Stimulated activated CD4-positive, alpha-beta T cell treated with anti-CD3 and anti-CD28 coated beads, TNF-alpha, amount 100 ng/mL, for 1 hour (primary cell): ENCODE data around the gene SMG6.

ENCODE experiments used
- DNase-seq, 3 donors: peaks; one replicate each; pipeline ENCODE4 v3.0.0-alpha.2; 2020; ENCODE audit warnings: low read depth in 3 of 3, low spot score in 1 of 3

Gene SMG6

DNA sequence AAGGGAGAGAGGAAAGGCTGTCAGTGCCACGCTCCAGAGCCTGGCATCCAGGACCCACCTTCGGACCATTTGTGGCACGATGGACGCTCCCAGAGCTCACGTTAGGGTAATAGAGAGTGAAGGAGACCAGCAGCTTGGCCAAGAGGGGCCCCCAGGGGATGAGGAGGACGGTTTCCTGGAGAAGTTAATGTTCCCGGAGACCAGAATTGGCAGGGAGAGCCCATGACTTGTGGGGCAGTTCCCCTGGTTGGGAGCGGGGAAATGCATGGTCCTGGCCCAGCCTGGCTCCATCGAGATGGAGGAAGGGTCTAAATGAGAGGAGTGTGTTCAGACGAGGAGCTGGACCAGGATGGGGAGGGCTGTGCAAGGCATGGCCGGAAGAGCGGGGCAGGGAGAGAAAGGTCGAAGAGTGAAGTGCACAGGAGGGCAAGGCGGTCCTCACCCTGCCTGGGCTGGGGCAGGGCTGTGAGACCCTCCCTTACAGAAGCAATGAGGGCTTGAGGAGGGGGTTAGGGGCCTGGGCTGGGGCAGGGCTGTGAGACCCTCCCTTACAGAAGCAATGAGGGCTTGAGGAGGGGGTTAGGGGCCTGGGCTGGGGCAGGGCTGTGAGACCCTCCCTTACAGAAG is 251.5 kb downstream of the SMG6 start:
- no peak for DNase-seq

GRCh38 chr17:2051061-2051932 is 252.3 kb downstream of the SMG6 start:
- DNase-seq = no peak

- peak in 2 of 3 donors; percentile 43 to 61 for DNase-seq
Observed at GRCh38 chr17:2050300-2051060, 253.1 kb downstream of the SMG6 start.

- peak; percentile 78 to 89 (median 87) for DNase-seq
Observed at GRCh38 chr17:2049333-2050299, 254.0 kb downstream of the SMG6 start.

- DNase-seq = no peak
Observed at GRCh38 chr17:2048805-2049204, 254.8 kb downstream of the SMG6 start.

DNA sequence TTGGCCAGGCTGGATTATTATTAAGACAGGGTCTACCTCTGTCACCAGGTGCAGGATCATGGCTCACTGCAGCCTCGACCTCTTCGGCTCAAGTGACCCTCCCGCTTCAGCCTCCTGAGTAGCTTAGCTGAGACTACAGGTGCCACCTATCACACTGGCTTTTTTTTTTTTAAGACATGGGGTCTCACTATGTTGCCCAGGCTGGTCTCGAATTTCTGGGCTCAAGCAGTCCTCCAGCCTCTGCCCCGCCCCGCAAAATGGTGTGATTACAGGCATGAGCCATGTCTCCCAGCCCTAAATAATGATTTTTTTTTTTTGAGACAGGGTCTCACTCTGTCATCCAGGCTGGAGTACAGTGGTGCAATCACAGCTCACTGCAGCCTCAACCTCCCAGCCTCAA is 256.0 kb downstream of the SMG6 start:
- DNase-seq = no peak

DNA sequence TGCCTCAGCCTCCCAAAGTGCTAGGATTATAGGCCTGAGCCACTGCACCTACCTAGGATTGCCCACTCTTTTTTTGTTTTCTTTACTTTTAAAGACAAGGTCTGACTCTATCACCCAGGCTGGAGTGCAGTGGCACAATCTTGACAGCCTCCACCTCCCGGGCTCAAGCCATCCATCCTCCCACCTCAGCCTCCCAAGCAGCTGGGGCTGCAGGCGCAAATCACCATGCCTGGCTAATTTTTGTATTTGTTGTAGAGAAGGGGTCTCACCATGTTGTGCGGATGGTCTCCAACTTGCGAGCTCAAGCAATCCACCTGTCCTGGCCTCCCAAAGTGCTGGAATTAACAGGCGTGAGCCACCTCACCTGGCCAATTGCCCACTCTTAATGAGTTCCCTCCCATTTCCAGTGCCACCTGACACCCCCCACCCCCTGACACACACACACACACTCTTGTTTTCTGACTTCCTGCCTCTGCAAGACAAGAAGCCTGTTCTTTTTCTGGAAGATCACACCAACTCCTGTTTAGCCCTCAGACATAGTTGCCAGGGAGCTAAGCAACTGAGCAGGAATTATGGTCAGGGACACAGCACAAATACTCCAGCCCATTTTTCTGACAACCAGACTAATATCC is 259.2 kb downstream of the SMG6 start:
- no peak for DNase-seq

DNA sequence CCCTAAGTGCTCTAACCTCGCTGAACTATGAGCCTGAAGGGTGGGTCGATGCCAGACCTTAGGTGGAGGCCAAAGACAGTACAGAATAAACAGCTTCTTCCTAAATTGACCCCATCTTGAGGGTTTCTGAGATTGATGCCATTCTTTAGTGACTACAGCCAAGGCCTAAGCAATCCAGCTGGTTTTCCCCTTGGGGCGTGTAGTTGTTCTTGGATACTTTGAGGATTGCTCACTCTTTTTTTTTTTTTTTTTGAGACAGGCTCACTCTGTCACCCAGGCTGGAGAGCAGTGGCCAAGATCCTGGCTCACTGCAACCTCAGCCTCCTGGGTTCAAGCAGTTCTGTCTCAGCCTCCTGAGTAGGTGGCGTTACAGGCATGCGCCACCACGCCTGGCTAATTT is 259.8 kb downstream of the SMG6 start:
- DNase-seq = no peak

- DNase-seq = no peak
Observed at GRCh38 chr17:2042933-2043332, 260.7 kb downstream of the SMG6 start.

DNA sequence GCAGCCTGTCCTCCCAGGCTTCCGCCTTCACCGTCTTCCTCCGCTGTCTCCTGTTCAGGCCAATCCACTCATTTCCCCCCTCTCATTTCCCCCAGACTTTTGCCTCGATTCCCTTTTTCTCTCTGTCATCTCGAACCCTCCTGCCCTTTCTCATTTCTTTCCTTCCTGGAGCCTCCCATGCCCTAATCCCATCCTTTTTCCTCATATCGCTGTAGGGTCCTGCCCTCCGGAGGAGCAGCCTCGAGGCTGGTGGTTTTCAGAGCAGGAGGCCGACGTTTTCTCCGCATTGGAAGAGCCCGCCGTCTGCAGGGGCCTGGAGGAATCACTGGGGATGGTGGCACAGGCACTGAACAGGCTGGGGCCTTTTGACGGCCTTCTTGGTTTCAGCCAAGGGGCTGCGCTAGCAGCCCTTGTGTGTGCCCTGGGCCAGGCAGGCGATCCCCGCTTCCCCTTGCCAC is 261.2 kb downstream of the SMG6 start:
- DNase-seq = no peak

DNA sequence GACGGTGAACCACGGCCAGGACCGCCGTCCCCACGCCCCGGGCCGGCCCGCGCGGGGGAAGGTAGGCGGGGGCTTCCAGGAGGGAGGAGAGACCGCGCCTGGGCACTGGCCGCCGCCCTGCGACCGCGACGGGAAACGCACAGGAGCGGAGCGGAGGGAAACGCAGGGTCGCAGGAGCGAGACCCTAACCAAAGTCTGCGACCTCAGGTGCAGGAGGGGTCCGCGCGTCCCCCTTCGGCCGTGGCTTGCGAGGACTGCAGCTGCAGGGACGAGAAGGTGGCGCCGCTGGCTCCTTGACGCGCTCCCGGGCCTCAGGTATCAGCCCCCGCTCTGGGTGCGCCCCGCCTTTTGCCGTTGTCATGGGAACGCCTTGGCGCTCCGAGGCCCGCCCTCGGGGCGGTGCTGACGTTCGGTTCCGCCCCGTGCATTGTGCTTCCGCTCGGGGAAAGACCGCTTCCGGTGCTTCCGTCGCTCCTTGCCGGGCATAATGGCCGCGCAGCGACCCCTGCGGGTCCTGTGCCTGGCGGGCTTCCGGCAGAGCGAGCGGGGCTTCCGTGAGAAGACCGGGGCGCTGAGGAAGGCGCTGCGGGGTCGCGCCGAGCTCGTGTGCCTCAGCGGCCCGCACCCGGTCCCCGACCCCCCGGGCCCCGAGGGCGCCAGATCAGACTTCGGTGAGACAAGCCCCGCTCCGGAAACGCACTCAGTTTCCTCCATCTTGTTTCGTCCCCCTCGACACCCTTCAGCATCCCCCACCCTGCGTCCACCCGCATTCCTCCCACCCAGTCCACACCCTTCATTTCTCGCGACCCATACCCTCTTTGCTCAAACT is 261.8 kb downstream of the SMG6 start, which contains the start of gene OVCA2:
Gene OVCA2 (plus strand): TSS at position 462 of the 829 bp plus-strand sequence. CDS start 26 bp downstream, at position 488.
- peak; percentile 94 to 97 (median 95) for DNase-seq

DNA sequence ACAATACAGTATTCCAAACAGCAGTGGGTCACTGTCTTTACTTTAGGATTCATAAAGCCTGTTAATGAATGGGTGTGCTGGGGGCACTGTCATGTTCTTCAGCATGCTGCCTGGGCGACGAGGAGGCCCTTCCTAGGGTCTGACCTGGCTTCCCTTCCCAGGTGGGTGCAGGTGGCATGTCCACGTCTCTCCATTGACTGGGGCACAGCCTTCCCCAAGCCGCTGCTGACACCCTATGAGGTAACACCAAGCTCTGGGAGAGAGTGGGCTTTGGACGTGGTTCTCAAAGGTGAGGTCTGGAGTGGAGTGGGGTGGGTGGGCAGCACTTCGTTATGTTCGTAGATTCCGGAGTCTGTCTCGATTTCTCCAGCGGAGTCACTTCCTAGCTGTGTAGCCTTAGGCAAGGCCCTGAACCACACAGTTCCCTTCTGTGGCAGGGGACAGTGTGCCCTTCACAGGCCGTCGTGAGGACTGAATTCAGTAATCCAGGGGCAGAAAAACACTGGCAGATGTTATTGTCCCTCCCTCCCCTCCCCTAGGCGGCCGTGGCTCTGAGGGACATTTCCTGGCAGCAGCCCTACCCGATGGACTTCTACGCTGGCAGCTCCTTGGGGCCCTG is 262.5 kb downstream of the SMG6 start:
- no peak for DNase-seq

GRCh38 chr17:2040219-2040827 is 263.3 kb downstream of the SMG6 start:
- no peak for DNase-seq

- DNase-seq = no peak
Observed at GRCh38 chr17:2037155-2037554, 266.4 kb downstream of the SMG6 start.

DNA sequence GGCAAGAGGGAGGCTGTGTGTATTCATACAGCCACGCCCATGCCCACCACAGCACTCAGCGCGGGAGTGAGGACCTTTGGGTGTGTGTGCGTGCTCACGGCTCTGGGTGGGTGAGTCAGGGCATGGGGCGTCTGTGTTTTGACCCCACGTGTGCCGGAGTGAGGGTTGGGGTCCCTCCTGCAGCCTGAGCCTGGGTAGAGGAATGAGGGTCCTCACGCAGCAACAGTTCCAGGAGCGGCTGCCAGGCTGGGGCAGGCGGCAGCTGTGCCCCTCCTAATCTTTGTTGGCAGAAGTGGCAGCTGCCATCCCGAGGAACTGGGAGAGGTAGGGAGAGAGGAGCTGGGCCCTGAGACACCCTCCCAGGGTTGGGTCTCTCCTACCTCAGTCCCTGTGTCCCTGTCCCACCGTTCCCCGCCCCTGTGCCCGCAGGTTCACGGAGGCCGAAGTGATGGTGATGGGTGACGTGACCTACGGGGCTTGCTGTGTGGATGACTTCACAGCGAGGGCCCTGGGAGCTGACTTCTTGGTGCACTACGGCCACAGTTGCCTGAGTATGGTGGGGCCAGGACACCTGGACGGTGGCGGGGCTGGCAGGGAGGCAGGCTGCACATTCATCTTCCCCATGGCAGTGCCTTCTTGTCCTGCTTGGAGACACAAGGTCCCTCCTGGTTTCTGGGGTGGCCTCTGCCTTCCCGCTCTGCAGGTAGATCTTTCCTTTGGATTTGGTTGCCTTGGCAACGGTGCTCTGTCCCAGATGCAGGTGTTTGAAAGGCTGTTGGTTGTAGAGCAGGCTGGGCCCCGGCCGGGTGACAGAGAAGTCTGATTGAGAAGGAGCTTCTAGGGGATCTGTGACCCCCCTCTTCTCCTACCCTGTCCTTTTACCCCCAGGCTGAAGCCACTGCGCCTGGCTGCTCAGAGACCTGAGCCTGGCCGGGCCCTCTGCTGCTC is 267.8 kb downstream of the SMG6 start:
- no peak for DNase-seq

GRCh38 chr17:2034806-2035540 is 268.6 kb downstream of the SMG6 start:
- DNase-seq = no peak
